Liver (tissue), 3 donors: ENCODE measurements around the gene EPN3.

Experiments used
- EGR1 ChIP-seq, 2 donors: IDR thresholded peaks; 2 replicates each; pipeline ENCODE4 v1.6.1; 2016 to 2018; ENCODE audit warnings: antibody characterized with exemption in 2 of 2, low read depth in 2 of 2
- GABPA ChIP-seq, 2 donors: IDR thresholded peaks in 1 of 2; conservative IDR thresholded peaks in 1 of 2; 2 replicates each; pipeline ENCODE4 v1.6.1; 2016; ENCODE audit warnings: antibody characterized with exemption in 2 of 2, mild to moderate bottlenecking in 1 of 2, moderate library complexity in 1 of 2
- JUND ChIP-seq, 2 donors: IDR thresholded peaks; 2 replicates each; pipeline ENCODE4 v1.6.1; 2016; ENCODE audit warnings: antibody characterized with exemption in 2 of 2
- SP1 ChIP-seq: IDR thresholded peaks from 2 replicates; pipeline ENCODE4 v1.6.1; 2018; ENCODE audit warnings: antibody characterized with exemption, mild to moderate bottlenecking
- YY1 ChIP-seq: IDR thresholded peaks from 2 replicates; pipeline ENCODE4 v1.6.1; 2016; ENCODE audit warnings: antibody characterized with exemption, mild to moderate bottlenecking
- TF ChIP-seq, protein P1 (sequence below): fragments of 150-350 bp; IDR thresholded peaks from 2 replicates; pipeline ENCODE4 v1.5.1; 2017; ENCODE audit warnings: improper control_type of control experiment, low read depth, low read length; ENCODE audit not compliant: missing input control
- TF ChIP-seq, protein P2 (sequence below): IDR thresholded peaks from 2 replicates; pipeline ENCODE4 v1.6.1; 2016; ENCODE audit warnings: antibody characterized with exemption
- TF ChIP-seq, protein P3 (sequence below): IDR thresholded peaks from 2 replicates; pipeline ENCODE4 v1.6.1; 2016; ENCODE audit warnings: antibody characterized with exemption, mild to moderate bottlenecking
- TF ChIP-seq, protein P4 (sequence below): IDR thresholded peaks from 2 replicates; pipeline ENCODE4 v1.6.1; 2016; ENCODE audit warnings: antibody characterized with exemption
- donor health status: healthy.
- donor health status: healthy.

DNA sequence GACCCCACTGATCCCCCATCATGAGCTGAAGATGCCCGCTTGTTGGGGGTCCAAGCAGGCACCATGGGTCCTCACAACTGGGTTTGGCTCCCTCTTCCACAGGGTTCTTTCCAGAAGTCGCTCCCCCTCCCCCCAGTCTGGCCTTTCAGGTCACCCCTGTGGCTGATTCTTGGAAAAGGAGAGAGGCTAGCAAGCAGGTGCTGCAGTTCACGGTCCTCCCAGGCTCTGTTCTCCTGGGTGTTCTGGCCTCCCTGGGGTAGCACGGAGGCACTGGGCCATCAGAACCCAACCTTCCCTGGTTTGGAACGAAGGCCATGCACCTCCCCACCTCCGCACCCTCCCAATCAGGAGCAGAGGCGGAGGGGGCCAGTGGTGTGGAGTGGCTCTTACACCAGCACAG lies 46.9 kb downstream of the EPN3 start:
- no peak for TF ChIP-seq SP1
- no peak for TF ChIP-seq YY1
- TF ChIP-seq GABPA (IDR thresholded peaks at IDR 0.05 in 1 of 2, conservative IDR thresholded peaks at IDR 0.05 in 1 of 2): no peak
- TF ChIP-seq, protein P1, sequence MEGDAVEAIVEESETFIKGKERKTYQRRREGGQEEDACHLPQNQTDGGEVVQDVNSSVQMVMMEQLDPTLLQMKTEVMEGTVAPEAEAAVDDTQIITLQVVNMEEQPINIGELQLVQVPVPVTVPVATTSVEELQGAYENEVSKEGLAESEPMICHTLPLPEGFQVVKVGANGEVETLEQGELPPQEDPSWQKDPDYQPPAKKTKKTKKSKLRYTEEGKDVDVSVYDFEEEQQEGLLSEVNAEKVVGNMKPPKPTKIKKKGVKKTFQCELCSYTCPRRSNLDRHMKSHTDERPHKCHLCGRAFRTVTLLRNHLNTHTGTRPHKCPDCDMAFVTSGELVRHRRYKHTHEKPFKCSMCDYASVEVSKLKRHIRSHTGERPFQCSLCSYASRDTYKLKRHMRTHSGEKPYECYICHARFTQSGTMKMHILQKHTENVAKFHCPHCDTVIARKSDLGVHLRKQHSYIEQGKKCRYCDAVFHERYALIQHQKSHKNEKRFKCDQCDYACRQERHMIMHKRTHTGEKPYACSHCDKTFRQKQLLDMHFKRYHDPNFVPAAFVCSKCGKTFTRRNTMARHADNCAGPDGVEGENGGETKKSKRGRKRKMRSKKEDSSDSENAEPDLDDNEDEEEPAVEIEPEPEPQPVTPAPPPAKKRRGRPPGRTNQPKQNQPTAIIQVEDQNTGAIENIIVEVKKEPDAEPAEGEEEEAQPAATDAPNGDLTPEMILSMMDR: no peak
- TF ChIP-seq, protein P2, sequence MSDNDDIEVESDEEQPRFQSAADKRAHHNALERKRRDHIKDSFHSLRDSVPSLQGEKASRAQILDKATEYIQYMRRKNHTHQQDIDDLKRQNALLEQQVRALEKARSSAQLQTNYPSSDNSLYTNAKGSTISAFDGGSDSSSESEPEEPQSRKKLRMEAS: no peak
- TF ChIP-seq EGR1 (IDR thresholded peaks at IDR 0.05; ENCODE audit: low read depth in 2 of 2): no peak
- TF ChIP-seq, protein P3, sequence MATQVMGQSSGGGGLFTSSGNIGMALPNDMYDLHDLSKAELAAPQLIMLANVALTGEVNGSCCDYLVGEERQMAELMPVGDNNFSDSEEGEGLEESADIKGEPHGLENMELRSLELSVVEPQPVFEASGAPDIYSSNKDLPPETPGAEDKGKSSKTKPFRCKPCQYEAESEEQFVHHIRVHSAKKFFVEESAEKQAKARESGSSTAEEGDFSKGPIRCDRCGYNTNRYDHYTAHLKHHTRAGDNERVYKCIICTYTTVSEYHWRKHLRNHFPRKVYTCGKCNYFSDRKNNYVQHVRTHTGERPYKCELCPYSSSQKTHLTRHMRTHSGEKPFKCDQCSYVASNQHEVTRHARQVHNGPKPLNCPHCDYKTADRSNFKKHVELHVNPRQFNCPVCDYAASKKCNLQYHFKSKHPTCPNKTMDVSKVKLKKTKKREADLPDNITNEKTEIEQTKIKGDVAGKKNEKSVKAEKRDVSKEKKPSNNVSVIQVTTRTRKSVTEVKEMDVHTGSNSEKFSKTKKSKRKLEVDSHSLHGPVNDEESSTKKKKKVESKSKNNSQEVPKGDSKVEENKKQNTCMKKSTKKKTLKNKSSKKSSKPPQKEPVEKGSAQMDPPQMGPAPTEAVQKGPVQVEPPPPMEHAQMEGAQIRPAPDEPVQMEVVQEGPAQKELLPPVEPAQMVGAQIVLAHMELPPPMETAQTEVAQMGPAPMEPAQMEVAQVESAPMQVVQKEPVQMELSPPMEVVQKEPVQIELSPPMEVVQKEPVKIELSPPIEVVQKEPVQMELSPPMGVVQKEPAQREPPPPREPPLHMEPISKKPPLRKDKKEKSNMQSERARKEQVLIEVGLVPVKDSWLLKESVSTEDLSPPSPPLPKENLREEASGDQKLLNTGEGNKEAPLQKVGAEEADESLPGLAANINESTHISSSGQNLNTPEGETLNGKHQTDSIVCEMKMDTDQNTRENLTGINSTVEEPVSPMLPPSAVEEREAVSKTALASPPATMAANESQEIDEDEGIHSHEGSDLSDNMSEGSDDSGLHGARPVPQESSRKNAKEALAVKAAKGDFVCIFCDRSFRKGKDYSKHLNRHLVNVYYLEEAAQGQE: no peak
- TF ChIP-seq, protein P4, sequence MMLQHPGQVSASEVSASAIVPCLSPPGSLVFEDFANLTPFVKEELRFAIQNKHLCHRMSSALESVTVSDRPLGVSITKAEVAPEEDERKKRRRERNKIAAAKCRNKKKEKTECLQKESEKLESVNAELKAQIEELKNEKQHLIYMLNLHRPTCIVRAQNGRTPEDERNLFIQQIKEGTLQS: no peak
- no peak for TF ChIP-seq JUND (IDR thresholded peaks at IDR 0.05)
